HepG2 (cell line): ENCODE measurements around the gene SEMG1.

ENCODE experiments used
- BCL6 ChIP-seq: IDR thresholded peaks from 2 replicates; pipeline ENCODE4 v1.6.1; 2016; ENCODE audit warnings: missing genetic modification reagents, missing compliant biosample characterization
- BRCA1 ChIP-seq: sonication (generic); formaldehyde crosslinking; IDR thresholded peaks from 2 replicates; pipeline ENCODE4 v1.4.0; 2020; ENCODE audit warnings: missing genetic modification reagents
- SETDB1 ChIP-seq: sonication (generic); formaldehyde crosslinking; IDR thresholded peaks from 2 replicates; pipeline ENCODE4 v1.5.1; 2020; ENCODE audit warnings: missing genetic modification reagents, mild to moderate bottlenecking, borderline replicate concordance
- ZNF678 ChIP-seq: sonication (generic); formaldehyde crosslinking; IDR thresholded peaks from 2 replicates; pipeline ENCODE4 v1.4.0; 2020; ENCODE audit warnings: mild to moderate bottlenecking, missing genetic modification reagents
- TF ChIP-seq, protein P1 (sequence below): sonication (generic); formaldehyde crosslinking; IDR thresholded peaks from 2 replicates; pipeline ENCODE4 v1.5.0; 2020; ENCODE audit warnings: mild to moderate bottlenecking, missing genetic modification reagents, moderate library complexity

DNA sequence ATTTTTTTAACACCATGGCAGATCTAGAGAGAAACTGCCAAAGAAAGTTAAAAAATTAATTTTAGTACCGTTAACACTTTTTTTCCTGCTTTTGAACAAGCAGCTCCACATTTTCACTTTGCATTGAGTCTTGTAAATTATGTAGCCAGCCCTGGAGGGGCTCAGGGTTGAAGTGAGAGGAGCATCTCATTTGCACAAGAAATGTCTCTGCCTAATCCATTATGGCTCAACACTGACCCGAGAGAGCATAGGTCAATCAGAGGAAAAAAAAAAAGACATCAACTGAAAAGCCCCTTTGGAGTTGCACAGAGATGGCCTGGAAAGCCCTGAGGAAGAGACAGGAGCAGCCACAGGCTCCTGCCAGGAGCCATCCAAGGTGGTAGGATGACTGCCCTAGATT lies 51.8 kb downstream of the SEMG1 start:
- TF ChIP-seq, protein P1, sequence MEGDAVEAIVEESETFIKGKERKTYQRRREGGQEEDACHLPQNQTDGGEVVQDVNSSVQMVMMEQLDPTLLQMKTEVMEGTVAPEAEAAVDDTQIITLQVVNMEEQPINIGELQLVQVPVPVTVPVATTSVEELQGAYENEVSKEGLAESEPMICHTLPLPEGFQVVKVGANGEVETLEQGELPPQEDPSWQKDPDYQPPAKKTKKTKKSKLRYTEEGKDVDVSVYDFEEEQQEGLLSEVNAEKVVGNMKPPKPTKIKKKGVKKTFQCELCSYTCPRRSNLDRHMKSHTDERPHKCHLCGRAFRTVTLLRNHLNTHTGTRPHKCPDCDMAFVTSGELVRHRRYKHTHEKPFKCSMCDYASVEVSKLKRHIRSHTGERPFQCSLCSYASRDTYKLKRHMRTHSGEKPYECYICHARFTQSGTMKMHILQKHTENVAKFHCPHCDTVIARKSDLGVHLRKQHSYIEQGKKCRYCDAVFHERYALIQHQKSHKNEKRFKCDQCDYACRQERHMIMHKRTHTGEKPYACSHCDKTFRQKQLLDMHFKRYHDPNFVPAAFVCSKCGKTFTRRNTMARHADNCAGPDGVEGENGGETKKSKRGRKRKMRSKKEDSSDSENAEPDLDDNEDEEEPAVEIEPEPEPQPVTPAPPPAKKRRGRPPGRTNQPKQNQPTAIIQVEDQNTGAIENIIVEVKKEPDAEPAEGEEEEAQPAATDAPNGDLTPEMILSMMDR (CRISPR knock-in tag) = no peak
- no peak for TF ChIP-seq BCL6
- TF ChIP-seq BRCA1 (CRISPR knock-in tag) = no peak
- no peak for TF ChIP-seq ZNF678 (CRISPR knock-in tag)
- no peak for TF ChIP-seq SETDB1 (CRISPR knock-in tag)
